Astrocyte (in vitro differentiated cells and primary cell): ENCODE data around the gene ING4. TPM values are rescaled to one million over a fixed set of nuclear protein-coding genes. Genes with fewer than 3 reads are reported as not detected.

Source experiments
- DNase-seq: peaks from one replicate; pipeline ENCODE4 v3.0.0-alpha.2; 2010; ENCODE audit warnings: low read depth
- FAIRE-seq: peaks from 2 replicates; lab custom pipeline; 2011; peaks lifted over from hg19 to GRCh38; lab: Jason Lieb, UNC
- H2AFZ ChIP-seq: 2 replicates; pipeline ENCODE4 v1.6.0; 2012; ENCODE audit warnings: low read depth, low read length, inconsistent platforms
- H3K27ac ChIP-seq: 2 replicates; pipeline ENCODE4 v1.5.1; 2011; ENCODE audit warnings: low read depth, low read length, inconsistent platforms
- H3K27me3 ChIP-seq: 2 replicates; pipeline ENCODE4 v1.6.0; 2011; ENCODE audit warnings: low read length, inconsistent platforms; ENCODE audit not compliant: insufficient read depth
- H3K36me3 ChIP-seq: 2 replicates; pipeline ENCODE4 v1.5.1; 2011; ENCODE audit warnings: low read length, inconsistent platforms; ENCODE audit not compliant: insufficient read depth
- H3K4me1 ChIP-seq: 2 replicates; pipeline ENCODE4 v1.5.1; 2011; ENCODE audit warnings: low read length, inconsistent platforms; ENCODE audit not compliant: insufficient read depth
- H3K4me2 ChIP-seq: 2 replicates; pipeline ENCODE4 v1.6.0; 2012; ENCODE audit warnings: low read length, inconsistent platforms
- H3K4me3 ChIP-seq: 2 replicates; pipeline ENCODE4 v1.5.1; 2011; ENCODE audit warnings: low read depth, mild to moderate bottlenecking, low read length, inconsistent platforms; ENCODE audit not compliant: insufficient read depth
- H3K79me2 ChIP-seq: 2 replicates; pipeline ENCODE4 v1.6.0; 2012; ENCODE audit warnings: mild to moderate bottlenecking, low read length, inconsistent platforms; ENCODE audit not compliant: insufficient read depth
- H3K9ac ChIP-seq: 2 replicates; pipeline ENCODE4 v1.6.0; 2012; ENCODE audit warnings: mild to moderate bottlenecking, low read length, inconsistent platforms
- H3K9me3 ChIP-seq: 2 replicates; pipeline ENCODE4 v1.5.1; 2012; ENCODE audit warnings: low read depth, mild to moderate bottlenecking, low read length, inconsistent platforms; ENCODE audit not compliant: insufficient read depth
- H4K20me1 ChIP-seq: 2 replicates; pipeline ENCODE4 v1.6.0; 2012; ENCODE audit warnings: low read length, inconsistent platforms; ENCODE audit not compliant: insufficient read depth
- H3K27ac Mint-ChIP-seq: one replicate; pipeline ENCODE4 v1.8.0; 2021; ENCODE audit warnings: mild to moderate bottlenecking, mixed read lengths; ENCODE audit not compliant: unreplicated experiment
- H3K27me3 Mint-ChIP-seq: one replicate; pipeline ENCODE4 v1.8.0; 2021; ENCODE audit warnings: low read depth, mixed read lengths; ENCODE audit not compliant: unreplicated experiment
- H3K36me3 Mint-ChIP-seq: one replicate; pipeline ENCODE4 v1.8.0; 2021; ENCODE audit warnings: low read depth, mixed read lengths; ENCODE audit not compliant: unreplicated experiment
- H3K4me1 Mint-ChIP-seq: one replicate; pipeline ENCODE4 v1.8.0; 2021; ENCODE audit warnings: low read depth, mixed read lengths; ENCODE audit not compliant: unreplicated experiment
- H3K4me3 Mint-ChIP-seq: one replicate; pipeline ENCODE4 v1.8.0; 2021; ENCODE audit warnings: mild to moderate bottlenecking, moderate library complexity, mixed read lengths; ENCODE audit not compliant: unreplicated experiment
- H3K9me3 Mint-ChIP-seq: one replicate; pipeline ENCODE4 v1.8.0; 2021; ENCODE audit warnings: mild to moderate bottlenecking, mixed read lengths; ENCODE audit not compliant: unreplicated experiment
- CTCF ChIP-seq: IDR thresholded peaks from 2 replicates; pipeline ENCODE4 v1.5.1; 2011; ENCODE audit warnings: low read depth, mild to moderate bottlenecking, inconsistent platforms, low read length, moderate library complexity; ENCODE audit not compliant: insufficient read depth
- EZH2 ChIP-seq: IDR thresholded peaks from 2 replicates; pipeline ENCODE4 v1.6.1; 2012; ENCODE audit warnings: mild to moderate bottlenecking, low read length, inconsistent platforms; ENCODE audit not compliant: insufficient read depth
- total RNA-seq: library from RNA; stranded (reverse); gene quantifications from 2 replicates; pipeline ENCODE4 v1.2.1, GENCODE V29; 2021

Gene ING4
- total RNA-seq, 1 donor from 2014 or later: 30.9 TPM

GRCh38 chr12:6691473-6691872 is 28.6 kb upstream of the ING4 start:
- peak overlapping the region; percentile 1 for H3K4me2 ChIP-seq
- H3K4me3 Mint-ChIP-seq: peak overlapping the region; percentile 75
- H3K36me3 ChIP-seq: no peaks in the 10 kb centered on the region
- H3K4me3 ChIP-seq: no peak overlapping the region
- H3K9me3 Mint-ChIP-seq: no peaks in the 10 kb centered on the region
- peaks cover 25% of the 10 kb centered on the region for H3K4me1 ChIP-seq
- H3K4me1 Mint-ChIP-seq: peaks cover 38% of the 10 kb centered on the region
- no peak overlapping the region for H3K9ac ChIP-seq
- no peak overlapping the region for H3K27ac ChIP-seq
- no peak overlapping the region for H2AFZ ChIP-seq
- TF ChIP-seq CTCF (no peak), EZH2 (no peak)
- peak; percentile 37 for DNase-seq
- peak overlapping the region; percentile 85 for H3K27ac Mint-ChIP-seq
- peaks cover 6% of the 10 kb centered on the region for H3K36me3 Mint-ChIP-seq
- no peaks in the 10 kb centered on the region for H3K9me3 ChIP-seq
- H3K27me3 ChIP-seq: no peaks in the 10 kb centered on the region
- peaks cover 2% of the 10 kb centered on the region for H3K27me3 Mint-ChIP-seq
- H3K79me2 ChIP-seq: peaks cover 38% of the 10 kb centered on the region
- FAIRE-seq: peak; percentile 39
- peaks cover 16% of the 10 kb centered on the region for H4K20me1 ChIP-seq

- Histone ChIP-seq H3K9me3 (no peaks in the 10 kb centered on the region), H4K20me1 (peaks cover 38% of the 10 kb centered on the region), H3K27me3 (no peaks in the 10 kb centered on the region), H3K4me3 (peak within 1 kb of the TSS; percentile 82), H3K79me2 (peaks cover 60% of the 10 kb centered on the region), H3K36me3 (peaks cover under 1% of the 10 kb centered on the region), H3K27ac (peak within 1 kb of the TSS; percentile 95), H3K4me2 (peak within 1 kb of the TSS; percentile 94), H2AFZ (peak within 1 kb of the TSS; percentile 78), H3K9ac (peak within 1 kb of the TSS; percentile 90), H3K4me1 (peaks cover 25% of the 10 kb centered on the region)
- H3K9me3 Mint-ChIP-seq: no peaks in the 10 kb centered on the region
- H3K27me3 Mint-ChIP-seq: no peaks in the 10 kb centered on the region
- H3K4me1 Mint-ChIP-seq: peaks cover 41% of the 10 kb centered on the region
- DNase-seq: peak; percentile 98
- peaks cover 6% of the 10 kb centered on the region for H3K36me3 Mint-ChIP-seq
- peak within 1 kb of the TSS; percentile 89 for H3K4me3 Mint-ChIP-seq
- peak within 1 kb of the TSS; percentile 83 for H3K27ac Mint-ChIP-seq
- no peak for TF ChIP-seq EZH2
- TF ChIP-seq CTCF: peak; percentile 6
- peak; percentile 52 for FAIRE-seq
Measured at GRCh38 chr12:6688999-6689882, 26.3 kb upstream of the ING4 start, which contains the start of gene ZNF384. ZNF384 (minus strand) TSS chr12:6689375; CDS start chr12:6679520, 9,855 bp downstream.
